Stomach (tissue), 9 donors: ENCODE results near the gene RABL6. TPM values are rescaled to one million over a fixed set of nuclear protein-coding genes. Genes with fewer than 3 reads are reported as not detected.
"Not testable (repeated sequence)": the region's sequence is repeated elsewhere in the genome, so short reads cannot be mapped to it uniquely, and the experiment has no call there.

Source experiments
- DNase-seq, 2 donors: peaks; one replicate each; pipeline versions ENCODE4 v3.0.0 to v3.0.0-alpha.2; 2013 to 2019
- H3K27ac ChIP-seq, 5 donors: fragments of 200-600 bp in 4 of 5; sonication (generic) in 4 of 5; one replicate each; pipeline ENCODE4 v1.5.1; 2013 to 2019; ENCODE audit warnings: mild to moderate bottlenecking in 1 of 5, moderate library complexity in 1 of 5
- H3K27me3 ChIP-seq, 3 donors: fragments of 200-600 bp; sonication (generic); one replicate each; pipeline ENCODE4 v1.5.1; 2017 to 2019; ENCODE audit warnings: mixed run types in 1 of 3
- H3K36me3 ChIP-seq, 4 donors: fragments of 200-600 bp; sonication (generic); 1 replicate in 3 of 4; 2 replicates in 1 of 4; pipeline ENCODE4 v1.5.1; 2016 to 2019
- H3K4me1 ChIP-seq, 4 donors: fragments of 200-600 bp; sonication (generic); one replicate each; pipeline ENCODE4 v1.5.1; 2016 to 2019
- H3K4me3 ChIP-seq, 4 donors: fragments of 200-600 bp; sonication (generic) in 3 of 4; one replicate each; pipeline ENCODE4 v1.5.1; 2016 to 2019; ENCODE audit warnings: mild to moderate bottlenecking in 1 of 4
- H3K9me3 ChIP-seq, 4 donors: fragments of 200-600 bp; sonication (generic); one replicate each; pipeline ENCODE4 v1.5.1; 2016 to 2019
- EP300 ChIP-seq: sonication (generic); formaldehyde crosslinking; IDR thresholded peaks from one replicate; pipeline ENCODE4 v1.6.1; 2017; ENCODE audit warnings: antibody characterized with exemption
- POLR2A ChIP-seq, 4 donors: fragments of 450-650 bp; IDR thresholded peaks; one replicate each; pipeline ENCODE4 v1.6.1; 2016; ENCODE audit warnings: antibody characterized with exemption in 4 of 4, control low read depth in 2 of 4, mild to moderate bottlenecking in 1 of 4, moderate library complexity in 1 of 4
- POLR2AphosphoS5 ChIP-seq, 3 donors: sonication (generic); formaldehyde crosslinking; IDR thresholded peaks; one replicate each; pipeline ENCODE4 v1.6.1; 2016; ENCODE audit warnings: antibody characterized with exemption in 3 of 3
- WGBS, 5 donors: extraction: QIAGEN DNeasy Blood & Tissue Kit in 3 of 5; methylation state at CpG; one replicate each; pipeline versions ENCODE4 v1.1.5 to v1.1.7; 2013 to 2018; 5-methylcytosine and 5-hydroxymethylcytosine counted together
- intact Hi-C: fragments of 100-400 bp; cut with DNase I; formaldehyde crosslinking; loops from one replicate; pipeline ENCODE4 v1.15.1; 2023; ENCODE audit warnings: low total_unique reads
- polyA plus RNA-seq, 3 donors: library from polyadenylated mRNA; stranded (reverse); fragments of 200-250 nt; gene quantifications; one replicate each; pipeline ENCODE4 v1.2.3, GENCODE V29; 2013
- total RNA-seq, 5 donors: library from RNA; depleted of rRNA; stranded (reverse); fragments of >200 nt; gene quantifications; one replicate each; pipeline versions ENCODE4 v1.1.0 to v1.2.3, GENCODE V29; 2014 to 2016
- TF ChIP-seq, protein P1 (sequence below), 7 experiments: fragments of 450-650 bp in 4 of 7; fragments of 200-600 bp in 3 of 7; sonication (generic) in 3 of 7; IDR thresholded peaks; one replicate each; pipeline ENCODE4 v1.5.1; 2016 to 2019; ENCODE audit warnings: antibody characterized with exemption in 7 of 7, control low read depth in 2 of 7, mild to moderate bottlenecking in 1 of 7
- donor health status: healthy with polysubstance abuse.
- donor health status: Bipolar disorder and iron deficiency.
- donor health status: healthy.

The RABL6 gene
- total and polyA plus RNA-seq, 8 donors: 47.4 to 615 (median 62.9) TPM

DNA sequence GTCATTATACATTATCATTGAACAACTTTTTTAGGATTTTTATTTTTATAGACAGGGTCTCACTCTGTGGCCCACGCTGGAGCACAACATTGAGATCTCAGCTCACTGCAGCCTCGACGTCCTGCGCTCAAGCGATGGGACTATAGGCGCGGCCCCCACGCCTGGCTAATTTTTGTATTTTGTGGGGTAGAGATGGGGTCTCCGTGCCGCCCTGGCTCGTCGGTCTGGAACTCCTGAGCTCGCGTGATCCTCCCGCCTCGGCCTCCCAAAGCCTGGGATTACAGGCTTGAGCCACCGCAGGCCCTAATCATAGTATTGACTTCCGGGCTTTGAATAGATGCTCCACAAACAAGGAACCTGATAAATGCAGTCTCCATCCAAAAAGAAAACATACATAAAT, 59.7 kb downstream of the RABL6 start:
- H3K27me3 ChIP-seq: no peaks in the 10 kb centered on the region
- peaks cover 15 to 42% (median 36%) of the 10 kb centered on the region in 4 donors for H3K4me1 ChIP-seq
- no peak for TF ChIP-seq POLR2A (IDR thresholded peaks at IDR 0.05)
- no peak for TF ChIP-seq EP300
- no peak for TF ChIP-seq POLR2AphosphoS5 (IDR thresholded peaks at IDR 0.05)
- TF ChIP-seq, protein P1, sequence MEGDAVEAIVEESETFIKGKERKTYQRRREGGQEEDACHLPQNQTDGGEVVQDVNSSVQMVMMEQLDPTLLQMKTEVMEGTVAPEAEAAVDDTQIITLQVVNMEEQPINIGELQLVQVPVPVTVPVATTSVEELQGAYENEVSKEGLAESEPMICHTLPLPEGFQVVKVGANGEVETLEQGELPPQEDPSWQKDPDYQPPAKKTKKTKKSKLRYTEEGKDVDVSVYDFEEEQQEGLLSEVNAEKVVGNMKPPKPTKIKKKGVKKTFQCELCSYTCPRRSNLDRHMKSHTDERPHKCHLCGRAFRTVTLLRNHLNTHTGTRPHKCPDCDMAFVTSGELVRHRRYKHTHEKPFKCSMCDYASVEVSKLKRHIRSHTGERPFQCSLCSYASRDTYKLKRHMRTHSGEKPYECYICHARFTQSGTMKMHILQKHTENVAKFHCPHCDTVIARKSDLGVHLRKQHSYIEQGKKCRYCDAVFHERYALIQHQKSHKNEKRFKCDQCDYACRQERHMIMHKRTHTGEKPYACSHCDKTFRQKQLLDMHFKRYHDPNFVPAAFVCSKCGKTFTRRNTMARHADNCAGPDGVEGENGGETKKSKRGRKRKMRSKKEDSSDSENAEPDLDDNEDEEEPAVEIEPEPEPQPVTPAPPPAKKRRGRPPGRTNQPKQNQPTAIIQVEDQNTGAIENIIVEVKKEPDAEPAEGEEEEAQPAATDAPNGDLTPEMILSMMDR (IDR thresholded peaks at IDR 0.05): no peak
- H3K4me3 ChIP-seq: peak overlapping the region in 1 of 4 donors; percentile 72
- intact Hi-C loops: no loop called here
- H3K36me3 ChIP-seq: peaks cover 16 to 19% (median 17%) of the 10 kb centered on the region in 4 donors
- H3K27ac ChIP-seq: no peak overlapping the region
- 96 to 99% (median 97%) methylated on average over 18 of the region's 18 CpGs for WGBS, 5 donors
- no peak for DNase-seq
- peaks cover 0 to under 1% (median 0%) of the 10 kb centered on the region in 4 donors for H3K9me3 ChIP-seq

DNA sequence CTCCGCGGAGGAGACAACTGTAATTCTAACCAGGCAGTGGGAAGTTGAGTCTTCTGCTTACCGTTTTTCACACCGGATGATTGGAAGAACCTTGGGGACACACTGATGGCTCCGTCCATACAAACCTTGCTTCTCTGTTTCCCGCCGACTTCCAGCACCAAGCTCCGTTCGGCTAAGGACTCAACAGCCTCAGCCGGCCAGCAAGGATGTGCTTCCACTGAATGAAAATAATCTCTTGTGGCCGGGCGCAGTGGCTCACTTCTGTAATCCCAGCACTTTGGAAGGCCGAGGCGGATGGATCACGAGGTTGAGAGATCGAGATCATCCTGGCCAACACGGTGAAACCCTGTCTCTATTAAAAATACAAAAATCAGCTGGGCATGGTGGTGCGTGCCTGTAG, 60.2 kb downstream of the RABL6 start:
- Histone ChIP-seq H3K27ac (no peak overlapping the region), H3K4me1 (peaks cover 15 to 41% (median 35%) of the 10 kb centered on the region in 4 donors), H3K27me3 (no peaks in the 10 kb centered on the region), H3K4me3 (no peak overlapping the region), H3K9me3 (peaks cover 0 to 4% (median 0%) of the 10 kb centered on the region in 4 donors), H3K36me3 (peaks cover 11 to 14% (median 12%) of the 10 kb centered on the region in 4 donors)
- no peak for DNase-seq
- TF ChIP-seq, protein P1 (IDR thresholded peaks at IDR 0.05): no peak
- no peak for TF ChIP-seq POLR2A (IDR thresholded peaks at IDR 0.05)
- no peak for TF ChIP-seq EP300
- no peak for TF ChIP-seq POLR2AphosphoS5 (IDR thresholded peaks at IDR 0.05)
- intact Hi-C loops: no loop called here
- WGBS, 5 donors: 96 to 98% (median 98%) methylated on average over 18 of the region's 18 CpGs

DNA sequence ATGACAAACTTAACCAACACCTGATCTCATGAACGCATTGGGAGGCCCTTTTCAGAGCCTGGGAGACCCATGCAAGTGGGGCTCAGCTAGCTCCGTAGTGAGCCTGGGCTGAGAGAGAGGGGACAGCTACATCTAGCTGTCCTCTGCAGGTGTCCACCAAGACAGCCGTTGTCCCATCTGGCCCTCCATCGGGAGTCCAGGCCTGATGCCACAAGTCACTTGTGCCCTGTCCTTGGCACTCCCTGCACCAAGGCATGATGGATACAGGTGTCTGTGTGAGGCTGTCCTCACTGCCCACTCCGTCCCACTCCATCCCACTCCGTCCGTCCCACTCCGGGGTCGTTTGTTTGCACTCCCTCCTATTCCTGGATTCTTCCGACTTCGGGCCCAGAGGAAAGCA, 60.9 kb downstream of the RABL6 start:
- H3K27ac ChIP-seq: no peak overlapping the region
- H3K4me1 ChIP-seq: peaks cover 15 to 34% (median 29%) of the 10 kb centered on the region in 4 donors
- WGBS, 5 donors: 89 to 96% (median 92%) methylated on average over 9 to 11 of the region's 11 CpGs
- H3K27me3 ChIP-seq: no peaks in the 10 kb centered on the region
- no peak for DNase-seq
- peaks cover 4 to 7% (median 5%) of the 10 kb centered on the region in 4 donors for H3K36me3 ChIP-seq
- no peak overlapping the region for H3K4me3 ChIP-seq
- peaks cover 0 to 4% (median 0%) of the 10 kb centered on the region in 4 donors for H3K9me3 ChIP-seq
- TF ChIP-seq EP300 (no peak), POLR2AphosphoS5 (IDR thresholded peaks at IDR 0.05) (no peak)
- intact Hi-C loops: no loop called here

DNA sequence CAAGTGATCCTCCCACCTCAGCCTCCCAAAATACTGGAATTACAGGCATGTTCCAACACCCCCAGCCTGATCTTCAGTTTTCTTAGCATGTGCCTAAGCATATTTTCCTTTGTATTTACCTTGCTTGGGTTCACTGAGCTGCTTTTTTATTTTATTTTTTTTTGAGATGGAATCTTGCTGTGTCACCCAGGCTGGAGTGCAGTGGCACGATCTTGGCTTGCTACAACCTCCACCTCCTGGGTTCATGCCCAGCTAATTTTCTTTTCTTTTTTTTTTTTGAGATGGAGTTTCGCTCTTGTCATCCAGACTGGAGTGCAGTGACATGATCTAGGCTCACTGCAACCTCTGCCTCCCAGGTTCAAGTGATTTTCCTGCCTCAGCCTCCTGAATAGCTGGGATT, 61.9 kb downstream of the RABL6 start:
- DNase-seq, H3K9me3 ChIP-seq, H3K27me3 ChIP-seq, H3K36me3 ChIP-seq, intact Hi-C loops, H3K27ac ChIP-seq, H3K4me3 ChIP-seq: not testable (repeated sequence)
- peaks cover 9 to 24% (median 21%) of the 10 kb centered on the region in 4 donors for H3K4me1 ChIP-seq
- 65 to 73% (median 69%) methylated on average over 2 of the region's 2 CpGs for WGBS, 5 donors

DNA sequence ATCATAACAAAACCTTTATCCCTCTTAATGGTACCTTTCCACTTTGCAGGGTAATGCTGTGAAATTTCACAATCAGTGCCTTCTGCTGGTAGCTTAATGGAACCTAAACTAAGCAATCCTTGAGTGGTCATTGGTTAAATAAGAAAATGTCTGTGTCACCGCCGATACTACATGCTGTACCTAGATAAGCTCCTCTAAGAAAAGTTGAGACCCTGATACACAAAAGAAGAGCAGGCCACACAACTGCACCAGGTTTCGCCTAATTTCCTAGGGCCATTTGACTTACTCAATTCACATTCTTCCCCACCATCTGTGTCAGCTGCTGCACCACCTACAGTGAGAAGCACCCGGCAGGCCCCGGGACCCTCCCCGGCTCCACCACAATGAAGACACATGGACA, 67.4 kb downstream of the RABL6 start:
- H3K4me1 ChIP-seq: no peaks in the 10 kb centered on the region
- no peak overlapping the region for H3K4me3 ChIP-seq
- intact Hi-C loops: no loop called here
- no peaks in the 10 kb centered on the region for H3K36me3 ChIP-seq
- peaks cover 0 to 4% (median 0%) of the 10 kb centered on the region in 4 donors for H3K9me3 ChIP-seq
- no peak for TF ChIP-seq EP300
- TF ChIP-seq POLR2AphosphoS5 (IDR thresholded peaks at IDR 0.05): no peak
- no peak for TF ChIP-seq POLR2A (IDR thresholded peaks at IDR 0.05)
- TF ChIP-seq, protein P1 (IDR thresholded peaks at IDR 0.05): no peak
- no peaks in the 10 kb centered on the region for H3K27me3 ChIP-seq
- no peak overlapping the region for H3K27ac ChIP-seq
- DNase-seq: no peak
- 85 to 93% (median 90%) methylated on average over 6 of the region's 6 CpGs for WGBS, 5 donors
